ENCODE measurements around the gene C11orf54. TPM values are rescaled to one million over a fixed set of nuclear protein-coding genes. Genes with fewer than 3 reads are reported as not detected.

Gene C11orf54
- total and polyA plus RNA-seq, 4 donors, result 20.4 to 66.1 (median 22.0) TPM

Small RNA genes lying within 50 kb of the gene (small RNA-seq; reads per million reads assigned to genes)
- not detected for gene RF00019 (ENCODE audit: low replicate concordance)
- gene RF00493 (ENCODE audit: low replicate concordance), result 44.9 reads per million, percentile 97 among the genes with 10 or more reads in this experiment
- gene SCARNA9 (ENCODE audit: low replicate concordance), result not detected
- gene SNORA1 (ENCODE audit: low replicate concordance), result not detected
- gene SNORA18 (ENCODE audit: low replicate concordance), result not detected
- not detected for gene SNORA25 (ENCODE audit: low replicate concordance)
- gene SNORA32 (ENCODE audit: low replicate concordance), result not detected
- not detected for gene SNORA40 (ENCODE audit: low replicate concordance)
- not detected for gene SNORA8 (ENCODE audit: low replicate concordance)
- not detected for gene SNORD5 (ENCODE audit: low replicate concordance)
- 662 reads per million, percentile 99 among the genes with 10 or more reads in this experiment for gene SNORD6 (ENCODE audit: low replicate concordance)

Other genes with a start within 250 kb of the C11orf54 start
- gene SMCO4, start 198.3 kb upstream of the C11orf54 start, total RNA-seq, result 10 to 100 TPM; 27.0 to 45.2 TPM
- gene SMCO4, start 198.3 kb upstream of the C11orf54 start, polyA plus RNA-seq, result 100 to 1,000 TPM in 1 of 2 donors, 10 to 100 TPM in 1; 41.9 to 132 TPM
- 10 to 100 TPM in 1 of 2 donors, 1 to 10 TPM in 1; 7.5 to 31.5 TPM for gene CEP295, start 80.0 kb upstream of the C11orf54 start, total RNA-seq
- gene CEP295, start 80.0 kb upstream of the C11orf54 start, polyA plus RNA-seq, result 1 to 10 TPM; 3.5 to 8.5 TPM
- 100 to 1,000 TPM in 1 of 2 donors, 10 to 100 TPM in 1; 70.6 to 315 TPM for gene TAF1D, start 177 bp upstream of the C11orf54 start, total RNA-seq
- 100 to 1,000 TPM in 1 of 2 donors, 10 to 100 TPM in 1; 58.1 to 226 TPM for gene TAF1D, start 177 bp upstream of the C11orf54 start, polyA plus RNA-seq
- gene MED17, start 42.6 kb downstream of the C11orf54 start, total RNA-seq, result 10 to 100 TPM; 27.8 to 56.8 TPM
- gene MED17, start 42.6 kb downstream of the C11orf54 start, polyA plus RNA-seq, result 10 to 100 TPM in 1 of 2 donors, 1 to 10 TPM in 1; 9.2 to 13.0 TPM
- gene VSTM5, start 108.9 kb downstream of the C11orf54 start, total RNA-seq, result under 1 TPM; 0.37 to 0.58 TPM
- under 1 TPM; 0.08 to 0.13 TPM for gene VSTM5, start 108.9 kb downstream of the C11orf54 start, polyA plus RNA-seq